ENCODE measurements around the gene ST14. TPM values are rescaled to one million over a fixed set of nuclear protein-coding genes. Genes with fewer than 3 reads are reported as not detected.

ST14 gene
- total RNA-seq, 1 experiment from 2014 or later: 298 TPM

DNA sequence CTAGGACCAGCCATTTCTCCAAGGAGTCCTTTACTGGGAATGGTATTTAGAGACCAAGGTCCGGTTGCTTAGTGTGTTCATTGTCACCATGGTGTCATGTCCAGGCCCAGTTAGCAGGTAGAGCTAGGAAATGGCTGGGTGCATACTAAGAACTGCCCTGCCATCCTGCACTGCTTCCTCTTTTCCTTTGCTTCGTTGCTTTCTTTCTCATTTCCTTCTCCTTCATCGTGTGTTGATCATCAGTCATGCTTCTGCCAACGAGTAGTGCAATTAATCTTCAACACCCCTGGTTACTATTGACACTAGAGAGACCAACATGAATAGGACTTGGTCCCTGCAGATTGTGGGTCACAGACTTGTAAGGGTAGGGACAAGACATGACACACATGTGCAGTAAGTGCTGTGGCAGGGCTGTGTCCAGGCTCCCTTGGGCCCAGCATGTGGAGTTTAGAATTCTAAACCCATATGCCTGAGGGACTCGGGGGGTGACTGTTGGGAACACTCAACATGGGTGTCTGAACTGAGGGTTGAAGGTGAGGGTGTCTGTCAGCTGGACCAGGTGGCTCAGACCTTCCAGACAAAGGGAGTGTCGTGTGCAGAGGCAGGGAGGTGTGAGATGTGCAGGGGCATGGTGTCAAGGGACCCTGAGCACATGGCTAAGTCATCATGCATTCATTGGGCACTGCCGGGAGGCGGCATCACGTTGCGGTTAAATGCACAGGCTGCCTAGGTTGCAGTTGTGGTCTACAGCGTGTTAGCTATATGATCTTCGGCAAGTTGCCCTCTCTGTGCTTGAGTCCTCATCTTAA is 42.6 kb downstream of the ST14 start:
- no peak for TF ChIP-seq CTCF (IDR thresholded peaks at IDR 0.05; ENCODE audit: insufficient read depth in 1 of 2, low read depth in 1 of 2, low read length in 1 of 2, severe bottlenecking in 1 of 2, unreplicated experiment in 1 of 2)
- ChIA-PET POLR2A (interaction anchor here (0.5 kb wide), 1 partner anchor 388 kb away, joined by 6 read pairs; no protein-coding TSS in a partner anchor), CTCF (interaction anchor here (0.5 to 0.9 kb wide), 2 partner anchors 56 to 1370 kb away, joined by 3 read pairs; no protein-coding TSS in a partner anchor)
- no peak overlapping the region for H3K27ac Mint-ChIP-seq (ENCODE audit: unreplicated experiment)
- peaks cover 98% of the 10 kb centered on the region for H3K36me3 Mint-ChIP-seq (ENCODE audit: insufficient read depth, unreplicated experiment)
- H3K27me3 ChIP-seq (replicated peaks; ENCODE audit: control insufficient read depth, insufficient read depth, low read length): no peaks in the 10 kb centered on the region
- no peak overlapping the region for H3K4me3 Mint-ChIP-seq (ENCODE audit: unreplicated experiment)
- H3K4me1 ChIP-seq: no peaks in the 10 kb centered on the region
- intact Hi-C loops (cut with micrococcal nuclease; ENCODE audit: unreplicated experiment): no loop called here
- no TSS peak for BruUV-seq (replicated peaks)
- DNase-seq: no peak
- H3K36me3 ChIP-seq (ENCODE audit: control insufficient read depth, insufficient read depth, low read length): peaks cover 24% of the 10 kb centered on the region
- H3K4me1 Mint-ChIP-seq (ENCODE audit: low read depth, unreplicated experiment): no peaks in the 10 kb centered on the region
- no peaks in the 10 kb centered on the region for H3K27me3 Mint-ChIP-seq (ENCODE audit: insufficient read depth, unreplicated experiment)
- no peaks in the 10 kb centered on the region for H3K9me3 Mint-ChIP-seq (ENCODE audit: unreplicated experiment)
- no peaks in the 10 kb centered on the region for H3K9me3 ChIP-seq
- H3K4me3 ChIP-seq (ENCODE audit: low read depth, low read length): no peak overlapping the region

DNA sequence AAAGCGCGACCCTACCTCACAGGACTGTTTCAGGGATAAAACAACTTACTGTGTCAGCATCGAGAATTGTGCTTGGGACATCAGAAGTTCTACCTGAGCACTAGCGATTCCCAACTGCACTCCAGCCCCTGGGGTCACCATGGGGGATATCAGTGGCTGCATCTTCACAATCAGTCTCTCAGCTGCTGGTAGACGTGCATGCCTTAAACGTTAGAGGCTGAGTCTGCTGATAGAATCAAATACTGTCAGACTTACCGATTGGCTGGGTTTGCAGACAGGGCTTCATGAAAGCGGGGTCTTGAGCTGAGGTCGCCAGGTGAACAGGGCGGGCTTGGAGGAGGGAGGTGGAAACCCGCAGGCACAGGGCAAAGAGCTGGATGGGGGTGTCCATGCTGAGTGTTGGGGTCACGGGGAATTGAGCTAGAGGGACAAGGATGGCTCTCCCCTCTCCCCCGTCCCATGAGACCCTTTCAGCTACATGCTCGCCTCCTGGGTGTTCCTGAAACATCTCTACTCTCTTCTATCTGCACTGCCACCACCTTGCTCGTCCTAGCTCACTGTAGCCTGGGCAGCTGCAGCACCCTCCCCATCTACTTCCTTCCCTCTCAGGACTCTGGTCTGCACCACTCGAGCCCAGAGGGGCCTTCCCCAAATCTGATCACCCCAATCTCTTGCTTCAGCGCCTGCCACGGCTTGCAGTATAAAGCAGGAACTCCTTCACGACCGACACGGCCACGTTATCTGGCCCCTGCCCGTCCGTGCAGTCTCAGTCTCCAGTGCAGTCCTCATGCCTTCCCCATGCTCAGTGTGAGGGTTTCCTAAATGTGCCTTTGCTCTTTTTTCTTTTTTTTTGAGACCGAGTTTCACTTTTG is 43.5 kb downstream of the ST14 start:
- peaks cover 24% of the 10 kb centered on the region for H3K36me3 ChIP-seq (ENCODE audit: control insufficient read depth, insufficient read depth, low read length)
- no peaks in the 10 kb centered on the region for H3K9me3 Mint-ChIP-seq (ENCODE audit: unreplicated experiment)
- peak overlapping the region; percentile 3 for H3K27ac Mint-ChIP-seq (ENCODE audit: unreplicated experiment)
- BruUV-seq (replicated peaks): no TSS peak
- H3K36me3 Mint-ChIP-seq (ENCODE audit: insufficient read depth, unreplicated experiment): peaks cover 96% of the 10 kb centered on the region
- TF ChIP-seq CTCF (IDR thresholded peaks at IDR 0.05; ENCODE audit: insufficient read depth in 1 of 2, low read depth in 1 of 2, low read length in 1 of 2, severe bottlenecking in 1 of 2, unreplicated experiment in 1 of 2): no peak
- no peaks in the 10 kb centered on the region for H3K27me3 ChIP-seq (replicated peaks; ENCODE audit: control insufficient read depth, insufficient read depth, low read length)
- ChIA-PET POLR2A (no interaction called here), CTCF (interaction anchor here (0.9 kb wide), 1 partner anchor 57 kb away, joined by 3 read pairs; no protein-coding TSS in a partner anchor)
- H3K27me3 Mint-ChIP-seq (ENCODE audit: insufficient read depth, unreplicated experiment): no peaks in the 10 kb centered on the region
- intact Hi-C loops (cut with micrococcal nuclease; ENCODE audit: unreplicated experiment): no loop called here
- DNase-seq: peak in 1 of 2 experiments; percentile 35
- H3K4me3 ChIP-seq (ENCODE audit: low read depth, low read length): no peak overlapping the region
- no peak overlapping the region for H3K4me3 Mint-ChIP-seq (ENCODE audit: unreplicated experiment)
- no peaks in the 10 kb centered on the region for H3K4me1 ChIP-seq
- no peaks in the 10 kb centered on the region for H3K4me1 Mint-ChIP-seq (ENCODE audit: low read depth, unreplicated experiment)
- H3K9me3 ChIP-seq: no peaks in the 10 kb centered on the region

All from Caco-2 (cell line).